Measurements from ENCODE around the gene ARHGAP26.
"Not testable (repeated sequence)": the region's sequence is repeated elsewhere in the genome, so short reads cannot be mapped to it uniquely, and the experiment has no call there.

ARHGAP26 gene

DNA sequence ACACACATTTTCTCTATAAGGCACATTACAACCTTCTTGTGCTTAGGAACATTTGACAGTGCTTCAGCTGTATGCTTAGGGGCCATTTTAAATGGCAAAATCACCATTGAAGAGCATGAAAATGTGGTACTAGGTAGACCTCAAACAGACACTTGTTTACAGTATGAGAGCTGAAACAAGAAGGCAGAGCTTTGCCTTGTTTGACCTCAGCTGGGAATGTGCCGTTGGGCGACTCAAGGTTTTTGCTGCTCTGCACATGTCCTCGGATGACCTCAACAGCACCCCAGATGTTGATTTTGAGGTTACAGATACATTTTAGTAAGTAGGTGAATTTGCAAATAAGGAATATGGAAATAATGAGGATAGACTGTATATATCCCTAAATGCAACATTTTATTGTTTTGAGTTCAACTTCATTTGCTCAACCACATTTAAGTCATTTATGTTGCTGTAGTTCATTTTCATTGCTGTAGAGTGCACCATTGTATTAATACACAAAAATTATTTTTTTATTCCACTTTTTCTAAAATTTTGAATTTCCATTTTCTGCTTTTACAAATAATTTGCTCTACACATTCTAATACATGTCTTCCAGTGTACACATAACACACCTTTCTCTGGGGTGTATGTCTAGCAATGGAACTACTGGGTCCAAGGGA, 426.6 kb downstream of the ARHGAP26 start:
- no peak overlapping the region for H3K4me3 ChIP-seq (ENCODE audit: low read depth in 1 of 2, low read length in 2 of 2)
- no peaks in the 10 kb centered on the region for H3K9me3 ChIP-seq (ENCODE audit: control insufficient read depth in 1 of 2, low read length in 2 of 2)
- no peaks in the 10 kb centered on the region for H3K27me3 ChIP-seq (ENCODE audit: low read depth, low read length)
- H3K36me3 ChIP-seq (ENCODE audit: control insufficient read depth in 1 of 2, insufficient read depth in 2 of 2, low read length in 2 of 2), result no peaks in the 10 kb centered on the region
- no peak overlapping the region for H3K27ac ChIP-seq (ENCODE audit: low read length)
- H3K4me1 ChIP-seq (ENCODE audit: control insufficient read depth in 1 of 2, insufficient read depth in 2 of 2, low read length in 2 of 2), result peaks cover 0 to 19% of the 10 kb centered on the region in 2 donors

GRCh38 chr5:143197260-143197656, 427.1 kb downstream of the ARHGAP26 start:
- Histone ChIP-seq H3K4me3 (ENCODE audit: low read depth in 1 of 2, low read length in 2 of 2) (no peak overlapping the region), H3K9me3 (ENCODE audit: control insufficient read depth in 1 of 2, low read length in 2 of 2) (no peaks in the 10 kb centered on the region), H3K4me1 (ENCODE audit: control insufficient read depth in 1 of 2, insufficient read depth in 2 of 2, low read length in 2 of 2) (peaks cover 0 to 19% of the 10 kb centered on the region in 2 donors), H3K36me3 (ENCODE audit: control insufficient read depth in 1 of 2, insufficient read depth in 2 of 2, low read length in 2 of 2) (no peaks in the 10 kb centered on the region), H3K27ac (ENCODE audit: low read length) (no peak overlapping the region), H3K27me3 (ENCODE audit: low read depth, low read length) (no peaks in the 10 kb centered on the region)

DNA sequence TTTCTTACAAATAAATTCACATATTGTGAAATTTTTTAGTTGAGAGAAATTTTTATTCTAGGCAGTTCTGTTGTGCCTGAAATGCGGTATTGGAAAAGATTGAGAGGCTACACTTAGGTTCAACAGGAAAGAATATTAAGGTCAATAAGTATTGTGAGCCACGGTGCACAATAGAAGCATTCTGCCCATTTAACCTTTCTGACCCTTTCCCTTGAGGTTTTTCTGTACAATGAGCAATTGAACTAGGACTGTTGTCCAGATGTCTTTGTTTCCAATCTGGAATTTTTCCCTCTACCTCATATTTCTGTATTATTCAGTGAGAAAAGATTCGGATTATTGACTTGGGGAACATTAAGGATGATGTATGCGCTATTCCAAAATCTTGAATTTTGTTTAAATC, 428.2 kb downstream of the ARHGAP26 start:
- H3K4me3 ChIP-seq (ENCODE audit: low read depth in 1 of 2, low read length in 2 of 2), result no peak overlapping the region
- H3K36me3 ChIP-seq (ENCODE audit: control insufficient read depth in 1 of 2, insufficient read depth in 2 of 2, low read length in 2 of 2), result no peaks in the 10 kb centered on the region
- H3K9me3 ChIP-seq (ENCODE audit: control insufficient read depth in 1 of 2, low read length in 2 of 2), result no peaks in the 10 kb centered on the region
- no peaks in the 10 kb centered on the region for H3K27me3 ChIP-seq (ENCODE audit: low read depth, low read length)
- H3K4me1 ChIP-seq (ENCODE audit: control insufficient read depth in 1 of 2, insufficient read depth in 2 of 2, low read length in 2 of 2), result peaks cover 0 to 19% of the 10 kb centered on the region in 2 donors
- no peak overlapping the region for H3K27ac ChIP-seq (ENCODE audit: low read length)

DNA sequence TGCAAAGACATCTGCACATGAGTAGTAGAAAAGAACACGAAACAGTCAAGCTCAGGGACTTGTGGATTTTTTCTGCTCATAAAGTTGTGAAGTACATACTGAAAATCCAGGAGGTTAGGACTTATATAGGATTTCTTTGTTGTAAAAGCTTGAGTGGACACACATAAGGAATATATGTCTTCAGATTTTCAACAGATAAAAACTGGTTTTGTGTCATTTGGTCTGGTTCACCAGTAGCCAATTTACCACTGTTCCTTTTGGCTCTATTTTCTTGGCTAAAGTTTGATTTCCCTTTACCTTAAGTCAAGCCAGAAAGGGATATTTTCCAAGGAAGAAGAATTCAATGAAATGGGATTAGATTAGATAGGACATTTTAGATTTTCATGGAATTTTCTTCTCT, 429.0 kb downstream of the ARHGAP26 start:
- peaks cover 0 to 19% of the 10 kb centered on the region in 2 donors for H3K4me1 ChIP-seq (ENCODE audit: control insufficient read depth in 1 of 2, insufficient read depth in 2 of 2, low read length in 2 of 2)

GRCh38 chr5:143199843-143200242, 429.7 kb downstream of the ARHGAP26 start:
- Histone ChIP-seq H3K27ac (ENCODE audit: low read length) (no peak overlapping the region), H3K9me3 (ENCODE audit: control insufficient read depth in 1 of 2, low read length in 2 of 2) (no peaks in the 10 kb centered on the region), H3K27me3 (ENCODE audit: low read depth, low read length) (no peaks in the 10 kb centered on the region), H3K36me3 (ENCODE audit: control insufficient read depth in 1 of 2, insufficient read depth in 2 of 2, low read length in 2 of 2) (no peaks in the 10 kb centered on the region), H3K4me1 (ENCODE audit: control insufficient read depth in 1 of 2, insufficient read depth in 2 of 2, low read length in 2 of 2) (peaks cover 0 to 19% of the 10 kb centered on the region in 2 donors), H3K4me3 (ENCODE audit: low read depth in 1 of 2, low read length in 2 of 2) (no peak overlapping the region)

More for the DNA sequence above, 429.0 kb downstream of the ARHGAP26 start:
- Histone ChIP-seq H3K27ac (ENCODE audit: low read length) (no peak overlapping the region), H3K27me3 (ENCODE audit: low read depth, low read length) (no peaks in the 10 kb centered on the region), H3K4me3 (ENCODE audit: low read depth in 1 of 2, low read length in 2 of 2) (no peak overlapping the region), H3K9me3 (ENCODE audit: control insufficient read depth in 1 of 2, low read length in 2 of 2) (no peaks in the 10 kb centered on the region), H3K36me3 (ENCODE audit: control insufficient read depth in 1 of 2, insufficient read depth in 2 of 2, low read length in 2 of 2) (no peaks in the 10 kb centered on the region)

- no peaks in the 10 kb centered on the region for H3K27me3 ChIP-seq (ENCODE audit: low read depth, low read length)
- no peak overlapping the region for H3K27ac ChIP-seq (ENCODE audit: low read length)
- no peak overlapping the region for H3K4me3 ChIP-seq (ENCODE audit: low read depth in 1 of 2, low read length in 2 of 2)
- H3K4me1 ChIP-seq (ENCODE audit: control insufficient read depth in 1 of 2, insufficient read depth in 2 of 2, low read length in 2 of 2), result peaks cover 0 to 10% of the 10 kb centered on the region in 2 donors
- H3K36me3 ChIP-seq (ENCODE audit: control insufficient read depth in 1 of 2, insufficient read depth in 2 of 2, low read length in 2 of 2), result no peaks in the 10 kb centered on the region
- no peaks in the 10 kb centered on the region for H3K9me3 ChIP-seq (ENCODE audit: control insufficient read depth in 1 of 2, low read length in 2 of 2)
Measured at GRCh38 chr5:143200781-143201398, 430.7 kb downstream of the ARHGAP26 start.

GRCh38 chr5:143201589-143201988, 431.4 kb downstream of the ARHGAP26 start:
- Histone ChIP-seq H3K36me3 (ENCODE audit: control insufficient read depth in 1 of 2, insufficient read depth in 2 of 2, low read length in 2 of 2) (no peaks in the 10 kb centered on the region), H3K4me1 (ENCODE audit: control insufficient read depth in 1 of 2, insufficient read depth in 2 of 2, low read length in 2 of 2) (peaks cover 0 to 3% of the 10 kb centered on the region in 2 donors), H3K4me3 (ENCODE audit: low read depth in 1 of 2, low read length in 2 of 2) (no peak overlapping the region), H3K27ac (ENCODE audit: low read length) (no peak overlapping the region), H3K9me3 (ENCODE audit: control insufficient read depth in 1 of 2, low read length in 2 of 2) (no peaks in the 10 kb centered on the region), H3K27me3 (ENCODE audit: low read depth, low read length) (no peaks in the 10 kb centered on the region)

- not testable (repeated sequence) for H3K27ac ChIP-seq (ENCODE audit: low read length); H3K4me1 ChIP-seq (ENCODE audit: control insufficient read depth in 1 of 2, insufficient read depth in 2 of 2, low read length in 2 of 2); H3K36me3 ChIP-seq (ENCODE audit: control insufficient read depth in 1 of 2, insufficient read depth in 2 of 2, low read length in 2 of 2); H3K27me3 ChIP-seq (ENCODE audit: low read depth, low read length); H3K9me3 ChIP-seq (ENCODE audit: control insufficient read depth in 1 of 2, low read length in 2 of 2); H3K4me3 ChIP-seq (ENCODE audit: low read depth in 1 of 2, low read length in 2 of 2)
Measured at GRCh38 chr5:143203301-143203956, 433.3 kb downstream of the ARHGAP26 start.

DNA sequence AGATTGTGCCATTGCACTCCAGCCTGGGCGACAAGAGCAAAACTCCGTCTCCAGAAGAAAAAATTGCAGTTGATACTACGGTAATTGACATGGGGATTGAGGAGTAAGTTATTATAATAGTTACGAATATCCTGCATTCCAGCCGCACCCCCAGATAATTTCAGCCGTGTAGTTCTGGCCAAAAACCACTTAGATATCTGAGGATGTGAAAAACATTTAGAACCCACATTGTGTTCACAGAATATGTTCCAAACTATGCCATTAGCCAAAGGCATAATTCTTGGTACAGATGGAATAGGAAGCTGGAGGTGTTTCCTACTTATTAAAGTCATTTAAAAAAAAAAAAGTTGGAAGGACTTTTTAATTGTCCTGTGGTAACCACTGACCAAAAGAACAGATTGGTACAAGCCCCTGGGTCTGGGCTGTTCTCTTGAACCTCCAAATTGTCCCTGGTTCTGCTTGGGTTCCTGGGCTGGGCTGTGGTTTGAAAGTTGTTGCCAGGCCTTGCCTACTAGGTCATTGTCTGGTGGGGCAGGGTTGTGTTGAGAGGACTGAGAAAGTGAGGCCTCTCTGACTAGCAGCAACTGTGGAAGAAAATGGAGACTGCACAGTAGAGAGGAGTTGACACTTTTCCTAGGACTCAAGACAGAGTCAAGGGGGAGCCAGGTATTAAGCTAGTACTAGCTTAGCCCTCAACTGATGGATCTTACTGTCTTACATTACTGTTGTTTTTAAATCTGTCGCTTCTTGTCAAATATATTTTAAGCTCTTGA, 434.5 kb downstream of the ARHGAP26 start:
- Histone ChIP-seq H3K9me3 (ENCODE audit: control insufficient read depth in 1 of 2, low read length in 2 of 2) (no peaks in the 10 kb centered on the region), H3K27me3 (ENCODE audit: low read depth, low read length) (no peaks in the 10 kb centered on the region), H3K4me1 (ENCODE audit: control insufficient read depth in 1 of 2, insufficient read depth in 2 of 2, low read length in 2 of 2) (peaks cover 0 to 7% of the 10 kb centered on the region in 2 donors), H3K36me3 (ENCODE audit: control insufficient read depth in 1 of 2, insufficient read depth in 2 of 2, low read length in 2 of 2) (no peaks in the 10 kb centered on the region), H3K27ac (ENCODE audit: low read length) (no peak overlapping the region), H3K4me3 (ENCODE audit: low read depth in 1 of 2, low read length in 2 of 2) (no peak overlapping the region)

DNA sequence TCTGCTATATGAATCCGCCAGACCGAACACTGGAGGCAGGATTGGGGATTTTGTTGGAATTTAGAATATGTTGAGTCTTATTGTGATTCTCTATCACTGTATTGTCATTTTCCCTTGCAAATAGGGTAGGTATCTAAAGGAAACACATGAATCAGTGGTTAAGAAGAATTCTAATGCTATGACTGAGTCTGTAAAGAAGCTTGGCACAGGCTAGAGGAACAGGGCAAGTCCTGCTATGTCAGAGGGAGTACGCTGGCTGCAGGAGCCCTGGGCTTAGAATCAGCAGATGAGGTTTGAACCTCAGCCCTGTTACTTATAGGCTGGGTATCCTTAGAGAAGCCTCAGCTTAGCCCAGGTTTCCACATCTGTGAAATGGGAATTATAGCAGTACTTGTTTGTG, 435.2 kb downstream of the ARHGAP26 start:
- Histone ChIP-seq H3K9me3 (ENCODE audit: control insufficient read depth in 1 of 2, low read length in 2 of 2) (no peaks in the 10 kb centered on the region), H3K4me3 (ENCODE audit: low read depth in 1 of 2, low read length in 2 of 2) (no peak overlapping the region), H3K4me1 (ENCODE audit: control insufficient read depth in 1 of 2, insufficient read depth in 2 of 2, low read length in 2 of 2) (peaks cover 0 to 7% of the 10 kb centered on the region in 2 donors), H3K36me3 (ENCODE audit: control insufficient read depth in 1 of 2, insufficient read depth in 2 of 2, low read length in 2 of 2) (no peaks in the 10 kb centered on the region), H3K27ac (ENCODE audit: low read length) (no peak overlapping the region), H3K27me3 (ENCODE audit: low read depth, low read length) (no peaks in the 10 kb centered on the region)

DNA sequence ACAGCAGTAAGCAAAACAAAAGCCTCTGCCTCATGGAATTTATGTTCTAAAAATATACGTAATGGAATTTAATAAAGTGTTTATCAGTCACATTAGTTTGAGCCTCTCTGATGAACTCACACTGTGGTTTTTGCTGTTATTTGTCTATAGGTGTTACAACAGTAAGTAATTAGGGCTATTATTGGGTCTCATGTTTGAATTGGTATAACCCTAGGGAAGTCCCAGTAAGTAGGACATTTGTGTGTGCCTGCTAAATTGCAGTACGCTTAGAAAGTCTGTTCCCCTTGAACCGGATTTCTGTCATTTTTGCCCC, 435.7 kb downstream of the ARHGAP26 start:
- H3K9me3 ChIP-seq (ENCODE audit: control insufficient read depth in 1 of 2, low read length in 2 of 2), result no peaks in the 10 kb centered on the region
- no peak overlapping the region for H3K27ac ChIP-seq (ENCODE audit: low read length)
- no peaks in the 10 kb centered on the region for H3K36me3 ChIP-seq (ENCODE audit: control insufficient read depth in 1 of 2, insufficient read depth in 2 of 2, low read length in 2 of 2)
- no peaks in the 10 kb centered on the region for H3K27me3 ChIP-seq (ENCODE audit: low read depth, low read length)
- H3K4me1 ChIP-seq (ENCODE audit: control insufficient read depth in 1 of 2, insufficient read depth in 2 of 2, low read length in 2 of 2), result peaks cover 0 to 7% of the 10 kb centered on the region in 2 donors
- H3K4me3 ChIP-seq (ENCODE audit: low read depth in 1 of 2, low read length in 2 of 2), result no peak overlapping the region
